HCT116 (cell line): ENCODE data around the gene DCAF8L2.

Experiments
- EZH2 ChIP-seq: fragments of 200-600 bp; sonication (generic); IDR thresholded peaks from 2 replicates; pipeline ENCODE4 v1.6.1; 2017; ENCODE audit warnings: antibody characterized with exemption, mixed run types
- POLR2A ChIP-seq: IDR thresholded peaks from 2 replicates; pipeline ENCODE4 v1.7.0; 2011; ENCODE audit warnings: borderline replicate concordance; ENCODE audit not compliant: insufficient read depth, insufficient read length; ENCODE audit errors: extremely low read depth
- RAD21 ChIP-seq: IDR thresholded peaks from 2 replicates; pipeline ENCODE4 v1.6.1; 2012; ENCODE audit warnings: low read depth, mild to moderate bottlenecking
- SIN3A ChIP-seq: IDR thresholded peaks from 2 replicates; pipeline ENCODE4 v1.6.1; 2012; ENCODE audit warnings: low read depth
- SRF ChIP-seq: IDR thresholded peaks from 2 replicates; pipeline ENCODE4 v1.6.1; 2012; ENCODE audit warnings: low read depth
- ZNF274 ChIP-seq: fragments of 200-500 bp; sonication (Bioruptor generic); IDR thresholded peaks from 2 replicates; pipeline ENCODE4 v1.6.1; 2014; ENCODE audit warnings: mild to moderate bottlenecking, low read depth, low read length, inconsistent platforms
- TF ChIP-seq, protein P1 (sequence below), 3 experiments: fragments of 200-600 bp in 1 of 3; sonication (generic) in 1 of 3; IDR thresholded peaks in 2 of 3; conservative IDR thresholded peaks in 1 of 3; 2 replicates each; pipeline ENCODE4 v1.5.1; 2012 to 2017; ENCODE audit warnings: low read depth in 2 of 3, low read length in 2 of 3, antibody characterized with exemption in 1 of 3, borderline replicate concordance in 1 of 3, control low read depth in 1 of 3, mild to moderate bottlenecking in 1 of 3, mixed read lengths in 1 of 3, mixed run types in 1 of 3, moderate library complexity in 1 of 3; ENCODE audit not compliant: insufficient read depth in 1 of 3
- TF ChIP-seq, protein P2 (sequence below): IDR thresholded peaks from 2 replicates; pipeline ENCODE4 v1.6.1; 2012

DNA sequence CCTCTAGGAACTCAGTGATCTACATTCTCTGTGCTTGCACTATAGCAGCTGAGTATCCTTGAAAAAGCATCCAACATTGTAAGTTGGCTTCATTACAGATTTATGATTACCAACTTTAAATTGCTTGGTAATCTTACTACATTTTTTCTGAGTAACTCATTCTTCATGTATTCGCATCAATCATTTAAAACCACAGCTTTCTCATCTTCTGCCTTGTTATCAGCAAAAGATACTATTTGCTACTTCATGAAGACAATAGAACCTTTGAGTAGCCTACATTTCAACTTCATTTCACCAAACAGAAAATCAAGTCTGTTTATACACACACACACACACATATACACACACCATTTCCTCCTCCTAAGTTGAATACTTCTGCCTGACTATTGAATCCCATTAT is 6.2 kb upstream of the DCAF8L2 start:
- TF ChIP-seq EZH2 (no peak), SIN3A (no peak), POLR2A (no peak), SRF (no peak), RAD21 (no peak), ZNF274 (no peak)
- TF ChIP-seq, protein P1, sequence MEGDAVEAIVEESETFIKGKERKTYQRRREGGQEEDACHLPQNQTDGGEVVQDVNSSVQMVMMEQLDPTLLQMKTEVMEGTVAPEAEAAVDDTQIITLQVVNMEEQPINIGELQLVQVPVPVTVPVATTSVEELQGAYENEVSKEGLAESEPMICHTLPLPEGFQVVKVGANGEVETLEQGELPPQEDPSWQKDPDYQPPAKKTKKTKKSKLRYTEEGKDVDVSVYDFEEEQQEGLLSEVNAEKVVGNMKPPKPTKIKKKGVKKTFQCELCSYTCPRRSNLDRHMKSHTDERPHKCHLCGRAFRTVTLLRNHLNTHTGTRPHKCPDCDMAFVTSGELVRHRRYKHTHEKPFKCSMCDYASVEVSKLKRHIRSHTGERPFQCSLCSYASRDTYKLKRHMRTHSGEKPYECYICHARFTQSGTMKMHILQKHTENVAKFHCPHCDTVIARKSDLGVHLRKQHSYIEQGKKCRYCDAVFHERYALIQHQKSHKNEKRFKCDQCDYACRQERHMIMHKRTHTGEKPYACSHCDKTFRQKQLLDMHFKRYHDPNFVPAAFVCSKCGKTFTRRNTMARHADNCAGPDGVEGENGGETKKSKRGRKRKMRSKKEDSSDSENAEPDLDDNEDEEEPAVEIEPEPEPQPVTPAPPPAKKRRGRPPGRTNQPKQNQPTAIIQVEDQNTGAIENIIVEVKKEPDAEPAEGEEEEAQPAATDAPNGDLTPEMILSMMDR (IDR thresholded peaks at IDR 0.05 in 2 of 3, conservative IDR thresholded peaks at IDR 0.05 in 1 of 3; ENCODE audit: borderline replicate concordance in 1 of 3, insufficient read depth in 1 of 3, low read depth in 2 of 3, low read length in 2 of 3): no peak
- TF ChIP-seq, protein P2, sequence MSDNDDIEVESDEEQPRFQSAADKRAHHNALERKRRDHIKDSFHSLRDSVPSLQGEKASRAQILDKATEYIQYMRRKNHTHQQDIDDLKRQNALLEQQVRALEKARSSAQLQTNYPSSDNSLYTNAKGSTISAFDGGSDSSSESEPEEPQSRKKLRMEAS: no peak
